Osteocyte (in vitro differentiated cells): ENCODE data around the gene CYFIP1. TPM values are rescaled to one million over a fixed set of nuclear protein-coding genes. Genes with fewer than 3 reads are reported as not detected.
"Not testable (repeated sequence)": the region's sequence is repeated elsewhere in the genome, so short reads cannot be mapped to it uniquely, and the experiment has no call there.

Experiments used
- DNase-seq: peaks from one replicate; pipeline ENCODE4 v3.0.0; 2021; ENCODE audit warnings: mixed read lengths; ENCODE audit not compliant: unreplicated experiment; ENCODE audit errors: extremely low spot score
- H3K27ac Mint-ChIP-seq: one replicate; pipeline ENCODE4 v1.8.0; 2021; ENCODE audit warnings: mild to moderate bottlenecking, mixed read lengths; ENCODE audit not compliant: unreplicated experiment
- H3K27me3 Mint-ChIP-seq: one replicate; pipeline ENCODE4 v1.8.0; 2021; ENCODE audit warnings: mixed read lengths; ENCODE audit not compliant: unreplicated experiment
- H3K36me3 Mint-ChIP-seq: one replicate; pipeline ENCODE4 v1.8.0; 2021; ENCODE audit warnings: mixed read lengths; ENCODE audit not compliant: unreplicated experiment
- H3K4me1 Mint-ChIP-seq: one replicate; pipeline ENCODE4 v1.8.0; 2021; ENCODE audit warnings: mixed read lengths; ENCODE audit not compliant: unreplicated experiment
- H3K4me3 Mint-ChIP-seq: one replicate; pipeline ENCODE4 v1.8.0; 2021; ENCODE audit warnings: mild to moderate bottlenecking, moderate library complexity, mixed read lengths; ENCODE audit not compliant: unreplicated experiment
- H3K9me3 Mint-ChIP-seq: one replicate; pipeline ENCODE4 v1.8.0; 2021; ENCODE audit warnings: mixed read lengths; ENCODE audit not compliant: unreplicated experiment
- CTCF ChIP-seq: fragments of 200-600 bp; sonication (generic); IDR thresholded peaks from 2 replicates; pipeline ENCODE4 v1.5.0; 2021; ENCODE audit warnings: antibody characterized with exemption, mild to moderate bottlenecking, moderate library complexity
- total RNA-seq: library from RNA; stranded (reverse); gene quantifications from 2 replicates; pipeline ENCODE4 v1.2.1, GENCODE V29; 2021

CYFIP1 gene
- total RNA-seq, 1 donor from 2014 or later: 118 TPM

DNA sequence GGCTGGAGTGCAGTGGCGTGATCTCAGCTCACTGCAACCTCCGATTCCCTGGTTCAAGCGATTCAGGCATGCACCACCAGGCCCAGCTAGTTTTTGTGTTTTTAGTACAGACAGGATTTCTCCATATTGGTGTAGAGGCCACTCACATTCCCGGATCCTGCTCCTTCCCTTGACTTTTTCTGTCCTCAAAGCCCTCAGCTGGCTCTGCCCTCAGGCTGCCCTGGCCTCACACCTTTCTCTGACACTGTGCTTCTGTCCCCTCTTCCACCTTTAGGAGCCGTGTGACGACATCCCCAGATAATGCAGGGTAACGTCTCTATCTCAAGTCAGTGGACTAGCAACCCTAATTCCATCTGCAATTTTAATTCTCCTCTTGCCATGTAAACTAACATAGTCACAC, 8.6 kb upstream of the CYFIP1 start:
- H3K4me3 Mint-ChIP-seq: no peak overlapping the region
- DNase-seq: no peak
- no peaks in the 10 kb centered on the region for H3K9me3 Mint-ChIP-seq
- no peaks in the 10 kb centered on the region for H3K27me3 Mint-ChIP-seq
- H3K27ac Mint-ChIP-seq: no peak overlapping the region
- peaks cover 4% of the 10 kb centered on the region for H3K36me3 Mint-ChIP-seq
- TF ChIP-seq CTCF: no peak
- H3K4me1 Mint-ChIP-seq: peaks cover 2% of the 10 kb centered on the region

DNA sequence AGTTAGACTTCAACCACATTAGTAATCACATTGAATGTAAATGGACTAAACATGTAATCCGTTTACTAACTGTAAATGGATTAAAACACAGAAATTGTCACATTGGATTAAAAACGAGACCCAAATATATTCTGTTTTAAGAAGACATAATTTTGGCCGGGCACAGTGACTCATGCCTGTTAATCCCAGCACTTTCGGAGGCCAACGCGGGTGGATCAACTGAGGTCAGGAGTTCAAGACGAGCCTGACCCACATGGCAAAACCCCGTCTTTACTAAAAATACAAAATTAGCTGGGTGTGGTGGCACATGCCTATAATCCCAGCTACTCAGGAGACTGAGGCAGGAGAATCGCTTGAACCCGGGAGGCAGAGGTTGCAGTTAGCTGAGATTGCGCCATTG, 1.8 kb upstream of the CYFIP1 start:
- not testable (repeated sequence) for H3K27me3 Mint-ChIP-seq, H3K9me3 Mint-ChIP-seq, H3K27ac Mint-ChIP-seq, H3K4me3 Mint-ChIP-seq, DNase-seq, H3K36me3 Mint-ChIP-seq
- H3K4me1 Mint-ChIP-seq: peaks cover 14% of the 10 kb centered on the region

GRCh38 chr15:22981051-22981840, 1.1 kb upstream of the CYFIP1 start:
- no peaks in the 10 kb centered on the region for H3K27me3 Mint-ChIP-seq
- peak overlapping the region; percentile 45 for H3K27ac Mint-ChIP-seq
- no peaks in the 10 kb centered on the region for H3K36me3 Mint-ChIP-seq
- no peaks in the 10 kb centered on the region for H3K9me3 Mint-ChIP-seq
- peak overlapping the region; percentile 78 for H3K4me3 Mint-ChIP-seq
- no peak for TF ChIP-seq CTCF
- peaks cover 14% of the 10 kb centered on the region for H3K4me1 Mint-ChIP-seq
- DNase-seq: no peak

DNA sequence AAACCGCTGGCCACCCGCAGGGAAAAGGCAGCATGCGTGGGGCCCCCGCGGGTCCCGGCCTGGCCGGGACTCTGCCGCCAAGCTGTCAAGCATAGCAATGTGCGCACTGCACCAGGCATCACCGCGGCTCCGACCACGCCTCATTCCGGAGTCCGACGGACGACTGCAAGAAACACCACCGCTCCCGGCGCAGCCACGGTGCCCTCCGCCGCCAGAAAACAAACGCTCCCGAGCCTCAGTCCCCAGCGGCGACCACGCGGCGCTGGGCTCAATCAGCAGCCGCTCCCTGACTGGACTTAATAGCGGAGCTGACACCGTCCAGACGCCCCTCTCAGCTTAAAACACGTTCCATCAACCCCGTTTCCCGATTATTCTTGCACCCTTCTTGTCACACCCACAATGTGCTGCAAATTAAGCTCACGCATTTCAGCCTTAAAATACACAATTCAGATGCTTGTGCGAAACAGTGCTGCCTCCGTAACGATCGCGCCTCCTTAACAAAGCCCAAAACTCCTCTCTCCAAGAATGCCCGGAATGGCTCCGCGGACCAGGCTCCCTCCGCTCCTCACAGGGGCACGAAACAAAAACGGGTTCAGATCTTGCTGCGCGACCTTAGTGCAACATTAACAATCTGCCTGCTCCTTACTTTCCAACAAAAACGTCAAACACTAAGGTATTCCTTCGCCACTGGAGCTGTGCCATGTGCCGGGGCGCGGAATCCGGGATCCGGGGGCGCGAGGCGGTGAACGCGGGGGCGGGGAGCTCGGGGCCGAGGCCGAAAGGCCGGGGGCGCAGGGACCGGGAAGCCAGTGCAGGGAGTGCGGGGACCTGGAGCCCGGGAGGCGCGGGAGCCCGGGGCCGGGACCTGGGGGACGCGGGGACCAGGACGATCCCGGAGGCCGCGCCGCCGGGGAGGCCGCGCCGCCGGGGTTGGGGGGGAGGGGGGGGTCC, 655 bp downstream of the CYFIP1 start:
- Mint-ChIP-seq H3K36me3 (no peaks in the 10 kb centered on the region), H3K27ac (peak overlapping the region; percentile 76), H3K4me1 (peaks cover 17% of the 10 kb centered on the region), H3K4me3 (peak overlapping the region; percentile 98), H3K9me3 (no peaks in the 10 kb centered on the region), H3K27me3 (no peaks in the 10 kb centered on the region)
- TF ChIP-seq CTCF: no peak
- no peak for DNase-seq

GRCh38 chr15:22978691-22979237, 1.4 kb downstream of the CYFIP1 start:
- no peak for TF ChIP-seq CTCF
- H3K36me3 Mint-ChIP-seq: no peaks in the 10 kb centered on the region
- DNase-seq: no peak
- peaks cover 17% of the 10 kb centered on the region for H3K4me1 Mint-ChIP-seq
- H3K27ac Mint-ChIP-seq: peak overlapping the region; percentile 76
- no peaks in the 10 kb centered on the region for H3K27me3 Mint-ChIP-seq
- H3K4me3 Mint-ChIP-seq: peak overlapping the region; percentile 98
- no peaks in the 10 kb centered on the region for H3K9me3 Mint-ChIP-seq
